Activated naive CD4-positive, alpha-beta T cell treated with anti-CD3 and anti-CD28 coated beads, Interleukin-2, amount 10 ng/mL, durations not matched to agents 7 days and 5 days (primary cell): ENCODE data around the gene MOG.
"Not testable (repeated sequence)": the region's sequence is repeated elsewhere in the genome, so short reads cannot be mapped to it uniquely, and the experiment has no call there.

Experiments
- CTCF ChIA-PET: fragments of 350-600 bp; sonication (Branson Sonifier 250); formaldehyde crosslinking; loops from one replicate; lab custom pipeline; 2021; ENCODE audit warnings: antibody characterized with exemption; lab: Charles Lee
- DNase-seq: peaks from one replicate; pipeline ENCODE4 v3.0.0-alpha.2; 2020
- H3K27ac Mint-ChIP-seq: one replicate; pipeline ENCODE4 v1.8.0; 2021; ENCODE audit warnings: mild to moderate bottlenecking, moderate library complexity, mixed read lengths
- H3K27me3 Mint-ChIP-seq: one replicate; pipeline ENCODE4 v1.8.0; 2021; ENCODE audit warnings: mild to moderate bottlenecking, mixed read lengths
- H3K36me3 Mint-ChIP-seq: one replicate; pipeline ENCODE4 v1.8.0; 2021; ENCODE audit warnings: mixed read lengths
- H3K4me1 Mint-ChIP-seq: one replicate; pipeline ENCODE4 v1.8.0; 2021; ENCODE audit warnings: mixed read lengths
- H3K4me3 Mint-ChIP-seq: one replicate; pipeline ENCODE4 v1.8.0; 2021; ENCODE audit warnings: mild to moderate bottlenecking, moderate library complexity, mixed read lengths
- H3K9me3 Mint-ChIP-seq: one replicate; pipeline ENCODE4 v1.8.0; 2021; ENCODE audit warnings: mixed read lengths

The MOG gene

GRCh38 chr6:29652198-29652584, 4.7 kb upstream of the MOG start:
- no peak for DNase-seq
- Mint-ChIP-seq H3K36me3 (no peaks in the 10 kb centered on the region), H3K27me3 (peaks cover 27% of the 10 kb centered on the region), H3K4me3 (no peak overlapping the region), H3K4me1 (peaks cover 18% of the 10 kb centered on the region), H3K27ac (no peak overlapping the region), H3K9me3 (no peaks in the 10 kb centered on the region)
- CTCF ChIA-PET, result interaction anchor here (1.1 to 4.7 kb wide), 7 partner anchors 9 to 180 kb away, joined by 4 to 63 read pairs (median 24); no protein-coding TSS in a partner anchor

GRCh38 chr6:29653452-29654038, 3.3 kb upstream of the MOG start:
- no peaks in the 10 kb centered on the region for H3K9me3 Mint-ChIP-seq
- DNase-seq, result peak; percentile 53
- no peaks in the 10 kb centered on the region for H3K36me3 Mint-ChIP-seq
- CTCF ChIA-PET, result interaction anchor here (0.6 to 4.7 kb wide), 42 partner anchors 11 to 692 kb away, joined by 3 to 63 read pairs (median 4); partner anchors contain the start of genes GABBR1, MAS1L and ZFP57
- H3K4me1 Mint-ChIP-seq, result peaks cover 18% of the 10 kb centered on the region
- peaks cover 36% of the 10 kb centered on the region for H3K27me3 Mint-ChIP-seq
- H3K4me3 Mint-ChIP-seq, result no peak overlapping the region
- H3K27ac Mint-ChIP-seq, result no peak overlapping the region

GRCh38 chr6:29655658-29656057, 1.2 kb upstream of the MOG start:
- Mint-ChIP-seq H3K36me3 (no peaks in the 10 kb centered on the region), H3K4me1 (peaks cover 7% of the 10 kb centered on the region), H3K27me3 (peaks cover 48% of the 10 kb centered on the region), H3K9me3 (no peaks in the 10 kb centered on the region), H3K4me3 (no peak overlapping the region), H3K27ac (no peak overlapping the region)
- DNase-seq, result no peak
- CTCF ChIA-PET, result interaction anchor here (3.3 kb wide), 1 partner anchor 13 kb away, joined by 47 read pairs; no protein-coding TSS in a partner anchor

GRCh38 chr6:29656157-29656556, 735 bp upstream of the MOG start:
- Mint-ChIP-seq H3K27ac (no peak overlapping the region), H3K4me3 (no peak overlapping the region), H3K36me3 (no peaks in the 10 kb centered on the region), H3K9me3 (no peaks in the 10 kb centered on the region), H3K4me1 (peaks cover 7% of the 10 kb centered on the region), H3K27me3 (peaks cover 53% of the 10 kb centered on the region)
- DNase-seq, result no peak
- CTCF ChIA-PET, result interaction anchor here (1.0 to 1.1 kb wide), 2 partner anchors 28 to 40 kb away, joined by 4 read pairs; no protein-coding TSS in a partner anchor

GRCh38 chr6:29661071-29661470, 4.2 kb downstream of the MOG start:
- Mint-ChIP-seq H3K36me3 (no peaks in the 10 kb centered on the region), H3K27me3 (peaks cover 57% of the 10 kb centered on the region), H3K4me1 (no peaks in the 10 kb centered on the region), H3K9me3 (no peaks in the 10 kb centered on the region), H3K4me3 (no peak overlapping the region), H3K27ac (no peak overlapping the region)
- CTCF ChIA-PET, result interaction anchor here (1.2 to 6.6 kb wide), 3 partner anchors 8 to 19 kb away, joined by 3 to 63 read pairs (median 15); no protein-coding TSS in a partner anchor
- no peak for DNase-seq

GRCh38 chr6:29661502-29662141, 4.7 kb downstream of the MOG start:
- H3K9me3 Mint-ChIP-seq, H3K4me3 Mint-ChIP-seq, DNase-seq, H3K27ac Mint-ChIP-seq, H3K4me1 Mint-ChIP-seq, H3K36me3 Mint-ChIP-seq: not testable (repeated sequence)
- CTCF ChIA-PET, result interaction anchor here (1.2 to 6.6 kb wide), 3 partner anchors 8 to 20 kb away, joined by 3 to 63 read pairs (median 15); no protein-coding TSS in a partner anchor
- peaks cover 56% of the 10 kb centered on the region for H3K27me3 Mint-ChIP-seq

- H3K27me3 Mint-ChIP-seq, result peaks cover 58% of the 10 kb centered on the region
- CTCF ChIA-PET, result interaction anchor here (0.7 to 6.6 kb wide), 2 partner anchors 10 to 13 kb away, joined by 3 to 63 read pairs; no protein-coding TSS in a partner anchor
These were observed 6.6 kb downstream of the MOG start for GRCh38 chr6:29663300-29664042.

GRCh38 chr6:29665942-29666825, 9.3 kb downstream of the MOG start:
- H3K36me3 Mint-ChIP-seq, result no peaks in the 10 kb centered on the region
- no peak overlapping the region for H3K27ac Mint-ChIP-seq
- DNase-seq, result no peak
- no peaks in the 10 kb centered on the region for H3K9me3 Mint-ChIP-seq
- H3K4me3 Mint-ChIP-seq, result no peak overlapping the region
- H3K27me3 Mint-ChIP-seq, result peaks cover 63% of the 10 kb centered on the region
- CTCF ChIA-PET, result interaction anchor here (0.7 to 6.6 kb wide), 4 partner anchors 13 to 36 kb away, joined by 3 to 63 read pairs (median 12); no protein-coding TSS in a partner anchor
- no peaks in the 10 kb centered on the region for H3K4me1 Mint-ChIP-seq

More at GRCh38 chr6:29663300-29664042, 6.6 kb downstream of the MOG start:
- H3K27ac Mint-ChIP-seq, result no peak overlapping the region
- H3K36me3 Mint-ChIP-seq, result no peaks in the 10 kb centered on the region
- no peaks in the 10 kb centered on the region for H3K4me1 Mint-ChIP-seq
- H3K4me3 Mint-ChIP-seq, result no peak overlapping the region
- no peak for DNase-seq
- H3K9me3 Mint-ChIP-seq, result no peaks in the 10 kb centered on the region

- H3K4me1 Mint-ChIP-seq, result no peaks in the 10 kb centered on the region
- no peak overlapping the region for H3K27ac Mint-ChIP-seq
- no peaks in the 10 kb centered on the region for H3K36me3 Mint-ChIP-seq
- DNase-seq, result no peak
- H3K9me3 Mint-ChIP-seq, result no peaks in the 10 kb centered on the region
- peaks cover 61% of the 10 kb centered on the region for H3K27me3 Mint-ChIP-seq
- no peak overlapping the region for H3K4me3 Mint-ChIP-seq
- CTCF ChIA-PET, result interaction anchor here (0.7 to 6.6 kb wide), 3 partner anchors 14 to 36 kb away, joined by 3 to 63 read pairs (median 18); no protein-coding TSS in a partner anchor
These were observed 9.9 kb downstream of the MOG start for GRCh38 chr6:29666826-29667130.

GRCh38 chr6:29667158-29667557, 10.3 kb downstream of the MOG start:
- Mint-ChIP-seq H3K27ac (no peak overlapping the region), H3K9me3 (no peaks in the 10 kb centered on the region), H3K4me3 (no peak overlapping the region), H3K27me3 (peaks cover 58% of the 10 kb centered on the region), H3K36me3 (no peaks in the 10 kb centered on the region), H3K4me1 (no peaks in the 10 kb centered on the region)
- no peak for DNase-seq
- CTCF ChIA-PET, result interaction anchor here (2.6 to 6.6 kb wide), 2 partner anchors 14 to 17 kb away, joined by 18 to 63 read pairs; no protein-coding TSS in a partner anchor

GRCh38 chr6:29671026-29671425, 14.1 kb downstream of the MOG start:
- Mint-ChIP-seq H3K36me3 (no peaks in the 10 kb centered on the region), H3K27me3 (peaks cover 74% of the 10 kb centered on the region), H3K4me3 (no peak overlapping the region), H3K9me3 (no peaks in the 10 kb centered on the region), H3K27ac (no peak overlapping the region), H3K4me1 (peaks cover 1% of the 10 kb centered on the region)
- CTCF ChIA-PET, result interaction anchor here (0.9 to 4.0 kb wide), 2 partner anchors 14 to 17 kb away, joined by 3 to 22 read pairs; no protein-coding TSS in a partner anchor
- DNase-seq, result no peak

GRCh38 chr6:29672116-29672515, 15.2 kb downstream of the MOG start:
- not testable (repeated sequence) for H3K27ac Mint-ChIP-seq, H3K4me1 Mint-ChIP-seq, H3K4me3 Mint-ChIP-seq, DNase-seq, H3K36me3 Mint-ChIP-seq, H3K9me3 Mint-ChIP-seq
- CTCF ChIA-PET, result interaction anchor here (2.2 to 4.0 kb wide), 2 partner anchors 18 to 22 kb away, joined by 9 to 22 read pairs; no protein-coding TSS in a partner anchor
- H3K27me3 Mint-ChIP-seq, result peaks cover 67% of the 10 kb centered on the region

GRCh38 chr6:29673161-29673560, 16.3 kb downstream of the MOG start:
- Mint-ChIP-seq H3K9me3 (no peaks in the 10 kb centered on the region), H3K27me3 (peaks cover 58% of the 10 kb centered on the region), H3K27ac (no peak overlapping the region), H3K4me1 (peaks cover 11% of the 10 kb centered on the region), H3K4me3 (no peak overlapping the region), H3K36me3 (no peaks in the 10 kb centered on the region)
- DNase-seq, result no peak
- CTCF ChIA-PET, result interaction anchor here (2.2 to 4.0 kb wide), 2 partner anchors 19 to 23 kb away, joined by 9 to 22 read pairs; no protein-coding TSS in a partner anchor
